WERI-Rb-1 (cell line): ENCODE data around the gene DES.

ENCODE experiments used
- DNase-seq: peaks from one replicate; pipeline ENCODE4 v3.0.0-alpha.2; 2020
- H3K27ac ChIP-seq: fragments of 250-450 bp; sonication (Bioruptor Pico); 2 replicates; pipeline ENCODE4 v1.5.1; 2020; ENCODE audit warnings: mild to moderate bottlenecking, moderate library complexity
- H3K27me3 ChIP-seq: fragments of 250-450 bp; sonication (Bioruptor Pico); 2 replicates; pipeline ENCODE4 v1.5.1; 2021; ENCODE audit warnings: mild to moderate bottlenecking, low read depth, moderate library complexity; ENCODE audit not compliant: insufficient read depth, severe bottlenecking
- H3K36me3 ChIP-seq: fragments of 250-450 bp; sonication (Bioruptor Pico); 2 replicates; pipeline ENCODE4 v1.5.1; 2020; ENCODE audit warnings: mild to moderate bottlenecking, moderate library complexity
- H3K4me3 ChIP-seq: 2 replicates; pipeline ENCODE4 v1.5.1; 2011; ENCODE audit warnings: low read depth, mild to moderate bottlenecking, control low read depth, low read length
- H3K9me3 ChIP-seq: fragments of 250-450 bp; sonication (Bioruptor Pico); 2 replicates; pipeline ENCODE4 v1.5.1; 2021; ENCODE audit warnings: mild to moderate bottlenecking, moderate library complexity; ENCODE audit not compliant: severe bottlenecking
- CTCF ChIP-seq: IDR thresholded peaks from 2 replicates; pipeline ENCODE4 v1.5.1; 2011; ENCODE audit warnings: low read depth, mild to moderate bottlenecking, control low read depth, inconsistent platforms, low read length

Gene DES

GRCh38 chr2:219410390-219410789 is 7.8 kb upstream of the DES start:
- DNase-seq = no peak
- Histone ChIP-seq H3K36me3 (no peaks in the 10 kb centered on the region), H3K27me3 (no peaks in the 10 kb centered on the region), H3K9me3 (peaks cover 3% of the 10 kb centered on the region), H3K4me3 (no peak overlapping the region), H3K27ac (no peak overlapping the region)
- TF ChIP-seq CTCF = no peak

- Histone ChIP-seq H3K27ac (no peak overlapping the region), H3K9me3 (peaks cover 3% of the 10 kb centered on the region), H3K4me3 (no peak overlapping the region), H3K27me3 (no peaks in the 10 kb centered on the region), H3K36me3 (no peaks in the 10 kb centered on the region)
- TF ChIP-seq CTCF = no peak
- no peak for DNase-seq
These were observed 3.3 kb upstream of the DES start for GRCh38 chr2:219414857-219415256.

GRCh38 chr2:219415580-219416234 is 2.5 kb upstream of the DES start:
- Histone ChIP-seq H3K4me3 (no peak overlapping the region), H3K36me3 (no peaks in the 10 kb centered on the region), H3K9me3 (peaks cover 3% of the 10 kb centered on the region), H3K27ac (no peak overlapping the region), H3K27me3 (no peaks in the 10 kb centered on the region)
- no peak for DNase-seq
- no peak for TF ChIP-seq CTCF

- no peaks in the 10 kb centered on the region for H3K27me3 ChIP-seq
- H3K27ac ChIP-seq = no peak overlapping the region
- peaks cover 3% of the 10 kb centered on the region for H3K9me3 ChIP-seq
- no peak overlapping the region for H3K4me3 ChIP-seq
- no peak for TF ChIP-seq CTCF
- no peaks in the 10 kb centered on the region for H3K36me3 ChIP-seq
- DNase-seq = no peak
These were observed 2.0 kb upstream of the DES start for GRCh38 chr2:219416235-219416602.

GRCh38 chr2:219416938-219417337 is 1.2 kb upstream of the DES start:
- no peaks in the 10 kb centered on the region for H3K36me3 ChIP-seq
- no peak overlapping the region for H3K4me3 ChIP-seq
- H3K9me3 ChIP-seq = peaks cover 3% of the 10 kb centered on the region
- H3K27ac ChIP-seq = no peak overlapping the region
- no peak for TF ChIP-seq CTCF
- no peak for DNase-seq
- H3K27me3 ChIP-seq = no peaks in the 10 kb centered on the region

- no peak for TF ChIP-seq CTCF
- H3K4me3 ChIP-seq = no peak overlapping the region
- DNase-seq = no peak
These were observed 803 bp upstream of the DES start for GRCh38 chr2:219417374-219417773.

More at GRCh38 chr2:219417374-219417773, 803 bp upstream of the DES start:
- Histone ChIP-seq H3K27me3 (no peaks in the 10 kb centered on the region), H3K36me3 (no peaks in the 10 kb centered on the region), H3K9me3 (peaks cover under 1% of the 10 kb centered on the region), H3K27ac (no peak overlapping the region)
